Esophagus muscularis mucosa (tissue), 4 donors: ENCODE data around the gene POLQ.

Experiments
- CTCF ChIP-seq, 3 experiments: fragments of 200-600 bp in 2 of 3; fragments of 450-650 bp in 1 of 3; sonication (generic) in 2 of 3; IDR thresholded peaks; one replicate each; pipeline ENCODE4 v1.5.1; 2017 to 2019; ENCODE audit warnings: antibody characterized with exemption in 3 of 3, mild to moderate bottlenecking in 2 of 3, moderate library complexity in 1 of 3
- EP300 ChIP-seq: sonication (generic); formaldehyde crosslinking; IDR thresholded peaks from one replicate; pipeline ENCODE4 v1.6.1; 2017; ENCODE audit warnings: antibody characterized with exemption
- POLR2A ChIP-seq: fragments of 450-650 bp; IDR thresholded peaks from one replicate; pipeline ENCODE4 v1.6.1; 2017; ENCODE audit warnings: antibody characterized with exemption, moderate library complexity, mild to moderate bottlenecking, low read depth
- POLR2AphosphoS5 ChIP-seq, 2 donors: sonication (generic); formaldehyde crosslinking; IDR thresholded peaks; one replicate each; pipeline ENCODE4 v1.6.1; 2017; ENCODE audit warnings: antibody characterized with exemption in 2 of 2

GRCh38 chr3:121566773-121567172 is 21.0 kb upstream of the POLQ start:
- TF ChIP-seq CTCF (IDR thresholded peaks at IDR 0.05) (no peak), POLR2A (no peak), POLR2AphosphoS5 (IDR thresholded peaks at IDR 0.05) (no peak), EP300 (no peak)
